ENCODE measurements around the gene PDZD2. TPM values are rescaled to one million over a fixed set of nuclear protein-coding genes. Genes with fewer than 3 reads are reported as not detected.

The PDZD2 gene
- polyA plus RNA-seq, 3 donors: 0.10 TPM; not detected in 2

- Mint-ChIP-seq H3K9me3 (peaks cover 0 to 2% (median 0%) of the 10 kb centered on the region in 7 donors), H3K27me3 (ENCODE audit: low read depth in 3 of 3) (peaks cover 0 to 4% (median 0%) of the 10 kb centered on the region in 3 donors), H3K27ac (no peak overlapping the region), H3K4me1 (no peaks in the 10 kb centered on the region), H3K4me3 (no peak overlapping the region), H3K36me3 (no peaks in the 10 kb centered on the region)
- Histone ChIP-seq H3K4me2 (replicated peaks; ENCODE audit: extremely low read depth, low read length, poor library complexity, severe bottlenecking) (no peak overlapping the region), H3K9me3 (replicated peaks in 1 of 2; ENCODE audit: control insufficient read depth in 1 of 2, insufficient read depth in 1 of 2, low read length in 2 of 2) (no peaks in the 10 kb centered on the region), H3K4me3 (replicated peaks in 1 of 3; ENCODE audit: low read depth in 2 of 3, low read length in 3 of 3) (no peak overlapping the region), H4K20me1 (ENCODE audit: insufficient read depth, low read length) (no peaks in the 10 kb centered on the region), H3K9ac (ENCODE audit: insufficient read depth, low read length, poor library complexity, severe bottlenecking) (no peak overlapping the region), H2AFZ (ENCODE audit: insufficient read depth, low read depth, low read length, poor library complexity, severe bottlenecking) (no peak overlapping the region), H3K36me3 (replicated peaks in 1 of 2; ENCODE audit: control insufficient read depth in 1 of 2, insufficient read depth in 2 of 2, low read length in 2 of 2) (no peaks in the 10 kb centered on the region), H3K79me2 (ENCODE audit: insufficient read depth, low read length) (no peaks in the 10 kb centered on the region), H3K4me1 (ENCODE audit: control insufficient read depth in 1 of 2, insufficient read depth in 2 of 2, low read length in 2 of 2) (no peaks in the 10 kb centered on the region), H3K27me3 (ENCODE audit: control insufficient read depth in 2 of 2, insufficient read depth in 2 of 2, low read length in 2 of 2) (no peaks in the 10 kb centered on the region), H3K27ac (ENCODE audit: low read depth in 1 of 2, low read length in 2 of 2) (no peak overlapping the region)
- no peak for DNase-seq
- 100% methylated on average over 1 of the region's 2 CpGs for WGBS (ENCODE audit: insufficient coverage)
- intact Hi-C loops (cut with micrococcal nuclease): no loop called here
- TF ChIP-seq CTCF (IDR thresholded peaks at IDR 0.05): no peak
These were observed 256.4 kb downstream of the PDZD2 start for GRCh38 chr5:31895199-31895820.

- no peak for TF ChIP-seq CTCF (IDR thresholded peaks at IDR 0.05)
- no peaks in the 10 kb centered on the region for H3K36me3 Mint-ChIP-seq
- no peaks in the 10 kb centered on the region for H3K27me3 ChIP-seq (ENCODE audit: control insufficient read depth in 2 of 2, insufficient read depth in 2 of 2, low read length in 2 of 2)
- H3K4me3 ChIP-seq (replicated peaks in 1 of 3; ENCODE audit: low read depth in 2 of 3, low read length in 3 of 3): no peak overlapping the region
- H3K27ac ChIP-seq (ENCODE audit: low read depth in 1 of 2, low read length in 2 of 2): no peak overlapping the region
- DNase-seq: no peak
- no peaks in the 10 kb centered on the region for H3K79me2 ChIP-seq (ENCODE audit: insufficient read depth, low read length)
- no peak overlapping the region for H2AFZ ChIP-seq (ENCODE audit: insufficient read depth, low read depth, low read length, poor library complexity, severe bottlenecking)
- H3K27ac Mint-ChIP-seq: no peak overlapping the region
- intact Hi-C loops (cut with micrococcal nuclease): no loop called here
- H3K36me3 ChIP-seq (replicated peaks in 1 of 2; ENCODE audit: control insufficient read depth in 1 of 2, insufficient read depth in 2 of 2, low read length in 2 of 2): no peaks in the 10 kb centered on the region
- peaks cover 0 to 13% (median 0%) of the 10 kb centered on the region in 7 donors for H3K9me3 Mint-ChIP-seq
- 100% methylated on average over 4 of the region's 6 CpGs for WGBS (ENCODE audit: insufficient coverage)
- no peaks in the 10 kb centered on the region for H3K4me1 ChIP-seq (ENCODE audit: control insufficient read depth in 1 of 2, insufficient read depth in 2 of 2, low read length in 2 of 2)
- peaks cover 0 to 4% (median 0%) of the 10 kb centered on the region in 3 donors for H3K27me3 Mint-ChIP-seq (ENCODE audit: low read depth in 3 of 3)
- H3K9ac ChIP-seq (ENCODE audit: insufficient read depth, low read length, poor library complexity, severe bottlenecking): no peak overlapping the region
- H3K4me3 Mint-ChIP-seq: no peak overlapping the region
- no peaks in the 10 kb centered on the region for H3K9me3 ChIP-seq (replicated peaks in 1 of 2; ENCODE audit: control insufficient read depth in 1 of 2, insufficient read depth in 1 of 2, low read length in 2 of 2)
- H3K4me2 ChIP-seq (replicated peaks; ENCODE audit: extremely low read depth, low read length, poor library complexity, severe bottlenecking): no peak overlapping the region
- H3K4me1 Mint-ChIP-seq: no peaks in the 10 kb centered on the region
- H4K20me1 ChIP-seq (ENCODE audit: insufficient read depth, low read length): no peaks in the 10 kb centered on the region
These were observed 259.2 kb downstream of the PDZD2 start for GRCh38 chr5:31898036-31898632.

All from CD14-positive monocyte (primary cell).